ENCODE results near the gene FNBP1. TPM values are rescaled to one million over a fixed set of nuclear protein-coding genes. Genes with fewer than 3 reads are reported as not detected.

FNBP1 gene
- total and polyA plus RNA-seq, 2 experiments from 2014 or later, result 26.6 to 28.8 TPM

- Histone ChIP-seq H3K27me3 (ENCODE audit: insufficient read depth) (no peaks in the 10 kb centered on the region), H3K79me2 (replicated peaks; ENCODE audit: insufficient read depth) (peaks cover 8% of the 10 kb centered on the region; the same call in 1 of the 2 replicates), H3K4me2 (no peak overlapping the region), H3K36me3 (ENCODE audit: insufficient read depth) (no peaks in the 10 kb centered on the region), H3F3A (replicated peaks; ENCODE audit: low read depth) (no peaks in the 10 kb centered on the region), H3K9me2 (ENCODE audit: insufficient read depth) (no peaks in the 10 kb centered on the region), H3K4me1 (ENCODE audit: insufficient read depth) (no peaks in the 10 kb centered on the region), H4K20me1 (replicated peaks; ENCODE audit: insufficient read depth) (peaks cover 2% of the 10 kb centered on the region; the same call in 1 of the 2 replicates), H2AFZ (no peak overlapping the region), H3K4me3 (no peak overlapping the region), H3K27ac (ENCODE audit: low read depth) (0 out of 2 replicates have a peak overlapping the region, but pooled peaks have one; percentile 11)
- no peak overlapping the region for H3K27ac Mint-ChIP-seq
- TF ChIP-seq ETS1 (IDR thresholded peaks at IDR 0.05) (no peak), REST (IDR thresholded peaks at IDR 0.05; ENCODE audit: unreplicated experiment) (no peak), CTCF (conservative IDR thresholded peaks at IDR 0.05; ENCODE audit: low read depth in 2 of 2) (no peak), NANOG (IDR thresholded peaks at IDR 0.05; ENCODE audit: borderline replicate concordance) (no peak), EZH2phosphoT487 (IDR thresholded peaks at IDR 0.05; ENCODE audit: unreplicated experiment) (no peak), ZNF331 (CRISPR knock-in tag; IDR thresholded peaks at IDR 0.05; ENCODE audit: low read depth) (no peak), POLR2AphosphoS5 (IDR thresholded peaks at IDR 0.05; ENCODE audit: low read depth) (no peak), STAT1 (IDR thresholded peaks at IDR 0.05; ENCODE audit: unreplicated experiment) (no peak), EZH2 (IDR thresholded peaks at IDR 0.05; ENCODE audit: low read depth, unreplicated experiment) (no peak), ZNF462 (CRISPR knock-in tag; IDR thresholded peaks at IDR 0.05) (no peak), JUNB (IDR thresholded peaks at IDR 0.05; ENCODE audit: unreplicated experiment) (no peak), ZNF114 (CRISPR knock-in tag; IDR thresholded peaks at IDR 0.05) (no peak), CREB1 (CRISPR knock-in tag; IDR thresholded peaks at IDR 0.05; ENCODE audit: low read depth) (no peak)
- DNase-seq (ENCODE audit: low spot score) (no peak), ATAC-seq (no peak)
- H3K27me3 Mint-ChIP-seq (ENCODE audit: insufficient read depth, low read depth, poor library complexity), result no peaks in the 10 kb centered on the region
- peaks cover 5% of the 10 kb centered on the region; the same call in 1 of the 3 replicates for H3K9me3 Mint-ChIP-seq
- no peak overlapping the region for H3K4me3 Mint-ChIP-seq
- H3K36me3 Mint-ChIP-seq (ENCODE audit: low read depth), result peaks cover 12% of the 10 kb centered on the region; the same call in 2 of the 3 replicates
- no peaks in the 10 kb centered on the region; the same call in 2 of the 3 replicates for H3K4me1 Mint-ChIP-seq
Measured at GRCh38 chr9:130013326-130013725, 29.7 kb downstream of the FNBP1 start.
